ENCODE results near the gene ZNF41.

- TF ChIP-seq, protein P1, sequence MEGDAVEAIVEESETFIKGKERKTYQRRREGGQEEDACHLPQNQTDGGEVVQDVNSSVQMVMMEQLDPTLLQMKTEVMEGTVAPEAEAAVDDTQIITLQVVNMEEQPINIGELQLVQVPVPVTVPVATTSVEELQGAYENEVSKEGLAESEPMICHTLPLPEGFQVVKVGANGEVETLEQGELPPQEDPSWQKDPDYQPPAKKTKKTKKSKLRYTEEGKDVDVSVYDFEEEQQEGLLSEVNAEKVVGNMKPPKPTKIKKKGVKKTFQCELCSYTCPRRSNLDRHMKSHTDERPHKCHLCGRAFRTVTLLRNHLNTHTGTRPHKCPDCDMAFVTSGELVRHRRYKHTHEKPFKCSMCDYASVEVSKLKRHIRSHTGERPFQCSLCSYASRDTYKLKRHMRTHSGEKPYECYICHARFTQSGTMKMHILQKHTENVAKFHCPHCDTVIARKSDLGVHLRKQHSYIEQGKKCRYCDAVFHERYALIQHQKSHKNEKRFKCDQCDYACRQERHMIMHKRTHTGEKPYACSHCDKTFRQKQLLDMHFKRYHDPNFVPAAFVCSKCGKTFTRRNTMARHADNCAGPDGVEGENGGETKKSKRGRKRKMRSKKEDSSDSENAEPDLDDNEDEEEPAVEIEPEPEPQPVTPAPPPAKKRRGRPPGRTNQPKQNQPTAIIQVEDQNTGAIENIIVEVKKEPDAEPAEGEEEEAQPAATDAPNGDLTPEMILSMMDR (conservative IDR thresholded peaks at IDR 0.05; ENCODE audit: low read depth in 2 of 2), result no peak
- TF ChIP-seq CREB1 (CRISPR knock-in tag; IDR thresholded peaks at IDR 0.05; ENCODE audit: low read depth) (no peak), EZH2 (IDR thresholded peaks at IDR 0.05; ENCODE audit: low read depth, unreplicated experiment) (no peak), REST (IDR thresholded peaks at IDR 0.05; ENCODE audit: unreplicated experiment) (no peak)
Observed at GRCh38 chrX:47422444-47422843, 60.6 kb downstream of the ZNF41 start.

Measured in GM23338 (cell line).